Stimulated activated CD8-positive, alpha-beta memory T cell treated with anti-CD3 and anti-CD28 coated beads, Interleukin-15, amount 100 ng/mL, for 1 hour (primary cell): ENCODE measurements around the gene TMEM95.

Source experiments
- DNase-seq: peaks from one replicate; pipeline ENCODE4 v3.0.0-alpha.2; 2020; ENCODE audit warnings: low read depth

Gene TMEM95

DNA sequence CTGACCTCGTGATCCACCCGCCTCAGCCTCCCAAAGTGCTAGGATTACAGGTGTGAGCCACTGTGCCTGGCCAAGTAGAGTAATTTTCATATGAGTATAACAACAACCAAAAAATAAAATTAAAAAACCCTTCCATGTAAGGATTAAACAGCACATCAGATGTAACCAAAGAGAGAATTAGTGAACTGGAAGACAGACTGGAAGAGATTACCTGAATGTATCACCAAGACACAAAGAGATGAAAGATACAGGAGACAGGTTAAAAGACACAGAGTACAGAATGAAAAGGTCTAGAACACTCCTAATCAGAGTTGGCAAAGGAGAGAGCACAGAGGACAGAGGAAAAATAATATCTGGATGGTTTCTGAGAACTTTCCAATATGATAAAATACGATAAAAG, 24.2 kb downstream of the TMEM95 start:
- no peak for DNase-seq

DNA sequence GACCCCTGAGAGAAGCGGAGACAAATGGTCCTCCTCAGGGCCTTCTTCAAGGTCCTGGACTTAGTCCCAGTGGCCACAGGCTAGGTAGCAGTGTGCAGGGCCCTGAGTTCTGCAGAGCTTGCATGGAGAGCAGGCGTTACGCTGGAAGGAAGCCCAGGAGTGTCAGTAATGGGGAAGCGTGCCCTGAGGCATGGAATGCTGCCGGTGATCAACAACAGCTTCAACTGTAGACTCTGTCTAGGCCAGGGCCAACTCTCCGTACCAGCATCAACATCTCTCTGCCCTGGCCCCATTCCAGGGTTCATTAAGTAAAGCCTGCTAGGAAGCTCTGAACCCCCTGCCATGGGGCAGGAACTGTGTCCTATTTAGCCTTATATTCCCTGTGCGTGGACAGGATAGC, 25.4 kb downstream of the TMEM95 start:
- DNase-seq, result no peak

DNA sequence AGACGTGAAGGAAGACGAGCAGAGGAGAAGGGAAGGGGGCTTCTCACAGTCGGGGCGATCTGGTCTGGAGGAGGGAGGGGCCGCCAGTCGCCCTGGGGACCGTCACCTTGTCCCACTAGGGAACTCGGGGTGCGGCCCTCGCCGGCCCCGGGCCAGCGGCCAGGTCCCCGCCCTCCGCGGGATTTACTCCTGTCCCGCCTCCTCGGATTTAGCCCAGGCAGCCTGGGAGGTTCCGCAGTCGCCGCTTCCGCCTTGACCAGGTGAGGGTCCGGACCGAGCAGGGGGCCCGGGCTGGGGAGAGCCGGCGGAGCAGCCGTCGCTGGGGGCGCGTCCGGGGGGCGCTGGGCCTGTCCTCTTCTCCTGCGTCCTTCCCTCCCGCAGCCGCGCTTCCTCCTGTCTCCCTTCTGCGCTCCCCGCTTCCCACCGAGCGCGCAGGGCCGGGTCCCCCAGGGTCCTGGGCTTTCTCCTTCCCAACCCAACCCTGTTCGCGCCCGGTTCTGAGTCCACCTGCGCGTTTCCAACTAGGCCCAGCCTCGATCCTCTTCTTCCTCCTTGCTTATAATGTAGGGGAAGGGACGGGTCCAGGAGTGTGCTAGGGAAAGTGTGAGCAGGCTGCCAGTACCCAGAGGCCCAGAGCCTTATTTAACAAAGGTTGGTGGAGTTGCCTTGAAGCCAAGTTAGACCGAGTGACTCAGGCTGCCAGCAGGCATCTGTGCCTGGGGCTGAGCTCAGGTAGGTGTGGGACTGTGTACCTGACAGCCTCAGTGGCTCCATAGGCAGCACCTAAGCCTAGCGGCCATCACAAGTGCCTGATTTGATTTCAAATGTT, 26.1 kb downstream of the TMEM95 start, which contains the start of gene TNK1:
Gene TNK1, plus strand, starts transcription at position 235 of the 829 bp plus-strand sequence. CDS start 1,838 bp downstream, outside the sequence.
- no peak for DNase-seq

DNA sequence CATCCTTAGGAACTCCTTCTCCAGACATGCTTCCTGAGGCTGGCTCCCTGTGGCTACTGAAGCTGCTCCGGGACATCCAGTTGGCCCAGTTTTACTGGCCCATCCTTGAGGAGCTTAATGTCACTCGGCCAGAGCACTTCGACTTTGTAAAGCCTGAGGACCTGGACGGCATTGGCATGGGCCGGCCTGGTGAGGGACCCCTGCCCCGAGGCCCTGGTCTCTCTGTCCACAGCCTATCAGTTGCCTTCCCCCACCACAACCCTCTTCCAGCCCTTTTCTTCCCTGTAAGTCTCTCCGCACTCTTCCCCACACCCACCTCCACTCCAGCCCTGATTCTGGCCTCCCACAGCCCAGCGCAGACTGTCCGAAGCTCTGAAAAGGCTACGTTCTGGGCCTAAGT, 27.9 kb downstream of the TMEM95 start:
- no peak for DNase-seq

DNA sequence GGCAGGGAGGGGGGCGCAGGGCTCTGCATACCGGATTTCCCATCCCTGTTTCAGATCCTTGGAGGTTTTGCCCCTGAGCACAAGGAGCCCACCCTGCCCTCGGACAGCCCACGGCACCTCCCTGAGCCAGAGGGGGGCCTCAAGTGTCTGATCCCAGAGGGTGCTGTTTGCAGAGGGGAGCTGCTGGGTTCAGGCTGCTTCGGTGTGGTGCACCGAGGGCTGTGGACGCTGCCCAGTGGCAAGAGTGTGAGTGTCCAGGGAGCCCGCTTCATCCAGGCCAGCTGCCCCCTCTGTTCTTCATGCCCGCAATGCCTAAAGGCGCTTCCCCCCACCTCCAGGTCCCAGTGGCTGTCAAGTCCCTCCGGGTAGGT, 28.4 kb downstream of the TMEM95 start:
- no peak for DNase-seq

DNA sequence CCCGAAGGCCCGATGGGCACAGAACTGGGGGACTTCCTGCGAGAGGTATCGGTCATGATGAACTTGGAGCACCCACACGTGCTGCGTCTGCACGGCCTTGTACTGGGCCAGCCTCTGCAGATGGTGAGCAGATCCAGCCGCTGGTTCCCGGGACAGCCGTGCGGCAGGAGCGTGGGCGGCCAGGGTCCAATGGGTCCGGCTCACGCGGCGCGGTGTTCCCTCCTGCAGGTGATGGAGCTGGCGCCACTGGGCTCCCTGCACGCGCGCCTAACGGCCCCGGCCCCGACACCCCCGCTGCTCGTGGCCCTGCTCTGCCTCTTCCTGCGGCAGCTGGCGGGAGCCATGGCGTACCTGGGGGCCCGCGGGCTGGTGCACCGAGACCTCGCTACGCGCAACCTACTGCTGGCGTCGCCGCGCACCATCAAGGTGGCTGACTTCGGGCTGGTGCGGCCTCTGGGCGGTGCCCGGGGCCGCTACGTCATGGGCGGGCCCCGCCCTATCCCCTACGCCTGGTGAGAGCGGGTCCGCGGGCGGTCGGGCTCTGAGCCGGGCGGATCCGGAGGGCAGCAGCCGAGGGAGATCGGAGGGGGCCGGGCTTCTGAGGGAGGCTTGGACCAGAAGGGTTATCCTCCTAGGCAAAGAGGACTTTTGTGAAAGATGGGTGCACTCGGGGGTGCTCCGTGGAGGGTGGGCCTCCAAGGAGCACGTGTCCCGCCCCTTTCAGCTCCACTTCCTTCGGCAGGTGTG, 29.0 kb downstream of the TMEM95 start:
- DNase-seq, result peak; percentile 48

DNA sequence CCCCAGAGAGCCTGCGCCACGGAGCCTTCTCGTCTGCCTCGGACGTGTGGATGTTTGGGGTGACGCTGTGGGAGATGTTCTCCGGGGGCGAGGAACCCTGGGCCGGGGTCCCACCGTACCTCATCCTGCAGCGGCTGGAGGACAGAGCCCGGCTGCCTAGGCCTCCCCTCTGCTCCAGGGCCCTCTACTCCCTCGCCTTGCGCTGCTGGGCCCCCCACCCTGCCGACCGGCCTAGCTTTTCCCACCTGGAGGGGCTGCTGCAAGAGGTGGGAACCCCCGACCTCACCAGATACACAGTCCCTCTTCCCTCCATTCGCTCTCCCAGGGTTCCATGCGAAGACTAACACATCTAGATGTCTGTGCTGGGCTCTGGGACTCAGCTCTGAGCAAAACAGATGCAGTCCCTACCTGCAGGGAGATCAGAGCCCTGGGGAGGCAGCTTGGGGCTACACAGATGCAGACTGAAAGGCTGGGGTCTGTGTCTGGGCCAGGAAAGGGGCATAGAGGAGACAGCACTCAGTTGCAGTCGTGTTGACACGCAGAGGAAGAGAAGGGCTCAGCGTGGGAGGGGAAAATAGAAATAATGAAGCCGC, 29.6 kb downstream of the TMEM95 start:
- no peak for DNase-seq

DNA sequence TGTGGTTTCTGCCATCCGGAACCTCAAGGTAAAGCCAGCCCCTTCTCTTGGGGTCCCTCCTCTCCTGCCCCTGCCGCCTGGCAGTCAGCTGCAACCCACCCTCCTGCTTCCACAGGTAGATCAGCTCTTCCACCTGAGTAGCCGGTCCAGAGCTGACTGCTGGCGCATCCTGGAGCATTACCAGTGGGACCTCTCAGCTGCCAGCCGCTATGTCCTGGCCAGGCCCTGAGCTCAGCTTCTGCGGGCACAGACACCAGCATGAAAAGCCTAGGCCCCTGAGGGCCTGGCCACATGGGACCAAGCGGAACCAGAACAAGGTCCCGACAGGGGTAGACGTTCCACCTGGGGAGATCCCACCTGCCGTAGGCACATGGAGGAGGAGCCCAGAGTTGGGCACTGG, 33.9 kb downstream of the TMEM95 start:
- no peak for DNase-seq

DNA sequence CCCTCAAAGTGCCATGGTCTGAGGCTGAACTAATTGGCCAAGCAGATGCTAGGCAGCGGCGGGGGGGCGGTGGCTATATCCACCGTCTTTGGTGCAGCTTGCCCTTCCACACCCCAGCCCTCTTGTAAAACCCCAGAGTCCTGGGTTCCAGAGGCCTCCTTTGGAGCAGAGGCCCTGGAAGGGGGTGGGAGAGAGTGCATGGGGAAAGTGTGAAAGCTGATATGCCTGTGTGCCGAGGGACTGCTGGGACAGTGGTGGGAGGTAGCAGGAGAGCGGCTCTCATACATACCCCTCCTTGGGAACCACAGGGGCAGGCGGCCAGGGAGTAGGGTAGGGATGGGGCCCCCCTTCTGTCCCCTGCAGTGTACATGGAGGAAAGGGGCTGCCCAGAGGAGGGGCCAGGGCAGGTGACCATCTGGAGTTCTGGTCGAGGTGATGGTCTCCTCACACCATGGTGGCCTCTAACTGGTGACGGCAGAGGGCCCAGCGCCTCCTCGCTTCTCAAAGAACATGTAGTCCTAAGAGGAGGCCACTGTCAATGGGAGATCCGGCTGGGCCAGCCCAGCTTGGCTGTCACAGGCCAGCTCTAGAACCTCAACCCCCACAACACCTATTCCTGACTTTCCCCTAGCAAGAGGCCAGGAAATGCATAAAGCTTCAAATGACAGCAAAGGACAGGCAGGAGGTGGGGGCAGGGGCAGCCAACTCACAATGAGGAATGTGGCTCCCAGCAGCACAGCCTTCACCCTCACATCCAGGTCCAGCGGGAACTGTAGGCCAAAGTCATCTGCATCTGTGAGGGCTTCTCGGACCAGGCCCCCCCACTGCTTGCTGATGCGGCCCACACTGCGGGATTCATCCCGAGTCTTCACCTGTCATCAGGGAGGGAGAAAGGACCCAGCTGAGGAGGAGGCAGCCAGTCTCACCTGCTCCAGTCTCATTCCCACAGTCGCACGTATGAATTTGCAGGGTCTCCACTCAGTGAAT, 35.3 kb downstream of the TMEM95 start:
- no peak for DNase-seq

DNA sequence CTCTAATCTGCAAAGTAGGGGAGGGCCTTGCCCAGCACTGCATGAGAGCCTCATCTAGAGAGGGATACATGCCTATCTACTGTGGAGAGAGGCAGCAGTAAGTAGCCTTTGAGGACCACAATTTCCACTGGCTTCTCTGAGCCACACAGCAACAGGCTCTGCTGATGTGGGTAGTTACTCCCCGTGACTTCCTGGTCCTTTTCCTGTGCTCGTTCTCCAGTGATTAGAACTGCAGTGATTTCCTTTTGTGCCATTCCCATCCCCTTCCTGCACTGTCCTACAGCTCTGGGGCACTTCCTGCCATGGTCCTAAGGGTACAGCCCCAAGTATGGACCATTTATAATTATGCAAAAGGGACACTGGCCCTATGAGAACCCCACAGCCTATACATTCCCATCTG, 36.4 kb downstream of the TMEM95 start:
- no peak for DNase-seq

DNA sequence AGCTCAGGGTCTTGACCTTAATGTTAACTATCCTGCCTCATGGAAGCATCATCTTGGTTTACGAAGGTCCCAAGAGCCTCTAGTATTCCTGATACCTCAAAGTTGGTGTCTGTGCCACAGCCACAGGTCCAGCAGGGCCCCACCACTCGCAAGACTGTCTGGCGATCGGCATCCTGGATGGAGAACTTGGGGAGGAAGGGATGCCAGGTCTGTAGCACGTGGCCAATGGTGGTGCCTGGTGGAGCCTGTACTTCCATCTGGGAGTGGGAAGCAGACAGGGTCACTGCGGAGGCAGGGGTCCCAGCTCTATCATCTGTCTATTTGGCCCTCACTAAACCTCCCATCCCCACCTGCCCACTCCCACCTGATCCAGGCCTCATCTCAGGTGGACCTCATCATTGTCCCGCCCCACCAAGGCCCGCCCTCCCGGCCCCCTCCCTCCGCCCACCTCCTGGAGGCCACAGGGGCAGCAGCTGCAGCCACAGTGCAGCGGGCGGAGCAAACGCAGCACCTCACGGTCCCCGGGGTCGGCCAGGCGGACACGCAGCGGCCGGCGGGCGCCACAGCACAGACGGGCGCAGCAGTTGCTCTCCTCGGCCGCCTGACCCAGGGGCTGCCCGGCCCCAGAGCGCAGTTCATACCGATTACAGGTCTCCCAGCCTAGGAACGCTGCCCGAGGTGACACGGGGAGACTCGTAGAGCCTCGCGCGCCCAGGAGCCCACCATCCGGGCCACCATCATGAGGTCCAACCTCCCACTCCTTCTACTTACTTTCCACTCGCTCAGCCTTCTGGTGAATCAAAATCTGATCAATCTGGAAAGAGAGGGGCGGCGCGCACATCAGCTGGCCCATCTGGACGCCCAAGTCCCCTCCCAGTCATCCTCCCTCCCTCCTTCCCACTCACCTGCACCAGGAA, 38.0 kb downstream of the TMEM95 start:
- DNase-seq, result no peak

DNA sequence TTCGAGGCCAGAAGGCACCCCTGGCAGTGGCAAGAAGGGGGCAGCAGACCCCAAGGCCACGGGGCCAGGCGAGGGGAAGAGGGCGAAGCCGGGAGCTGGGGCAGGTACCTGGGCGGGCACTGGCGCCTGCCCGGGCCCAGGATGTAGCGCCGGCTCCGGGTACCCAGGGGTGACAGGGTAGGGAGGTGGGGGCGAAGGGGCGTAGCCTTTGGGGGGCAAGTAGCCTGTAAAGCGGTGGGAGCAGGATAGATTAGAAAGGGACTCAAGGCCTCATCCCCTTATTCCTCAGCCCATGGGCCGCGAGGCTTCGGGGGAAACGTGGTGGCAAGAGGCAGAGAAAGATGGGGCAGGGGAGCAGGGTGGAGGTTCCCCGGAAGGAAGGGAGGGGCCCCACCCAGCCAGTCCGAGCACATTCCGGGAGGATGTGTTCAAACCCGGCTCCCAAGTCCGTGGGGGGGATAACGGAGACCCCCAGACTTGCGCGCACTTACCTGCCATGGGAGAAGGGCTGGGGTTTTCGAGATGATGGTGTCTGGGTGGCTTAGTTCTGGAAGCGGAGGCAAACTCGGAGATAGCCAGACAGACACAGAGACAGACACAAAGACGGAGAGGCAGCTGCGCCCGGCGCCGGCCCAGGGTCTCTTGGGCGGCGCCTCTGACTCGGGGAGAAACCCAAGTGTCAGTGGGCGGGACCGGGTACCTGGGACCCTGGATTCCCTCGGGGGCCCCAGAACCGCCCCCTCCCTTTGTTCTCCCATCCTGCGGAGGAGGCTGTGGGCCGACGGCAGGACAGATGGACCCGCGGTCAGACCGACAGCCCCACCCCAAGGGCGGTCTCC, 38.9 kb downstream of the TMEM95 start:
- DNase-seq, result peak; percentile 30

DNA sequence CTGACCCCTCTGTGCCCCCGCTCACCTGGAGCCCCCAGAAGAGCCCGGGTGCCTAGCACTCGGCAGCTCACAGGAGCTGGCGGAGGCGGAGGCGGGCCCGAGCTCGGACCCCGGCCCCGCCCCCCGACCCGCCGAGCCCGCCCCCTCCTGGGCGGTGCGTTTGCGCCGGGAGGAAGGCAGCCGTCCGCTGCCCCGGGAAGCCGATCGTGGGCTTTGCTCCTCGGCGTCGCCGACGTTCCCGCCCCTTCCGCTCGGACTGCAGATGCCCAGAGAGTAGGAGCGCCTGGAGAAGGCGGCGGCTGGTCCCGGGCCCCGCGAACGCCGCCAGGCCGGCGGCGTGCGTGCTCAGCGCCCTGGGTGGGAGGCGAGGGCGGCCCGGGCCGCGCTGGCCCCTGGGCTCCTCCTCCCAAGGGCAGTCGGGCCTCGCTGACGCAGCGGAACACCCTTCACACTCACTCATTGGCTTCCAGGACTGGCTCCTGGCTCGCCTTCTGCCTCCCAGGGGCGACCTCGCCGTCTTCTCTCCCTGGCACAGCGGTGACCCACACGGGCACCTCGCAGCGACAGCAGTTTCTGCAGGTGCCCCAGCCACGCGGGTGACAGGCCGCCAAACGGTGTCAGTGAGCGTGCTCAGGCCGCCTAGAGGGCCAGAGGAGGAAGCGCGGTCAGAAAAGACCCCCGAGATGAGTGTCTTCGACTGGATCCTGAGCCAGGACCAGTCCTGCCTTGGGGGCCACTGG, 39.7 kb downstream of the TMEM95 start, which contains the start of gene PLSCR3:
Gene PLSCR3, minus strand, starts transcription at position 74 of the 740 bp plus-strand sequence. CDS start 415 bp downstream, outside the sequence.
- DNase-seq, result peak; percentile 65

DNA sequence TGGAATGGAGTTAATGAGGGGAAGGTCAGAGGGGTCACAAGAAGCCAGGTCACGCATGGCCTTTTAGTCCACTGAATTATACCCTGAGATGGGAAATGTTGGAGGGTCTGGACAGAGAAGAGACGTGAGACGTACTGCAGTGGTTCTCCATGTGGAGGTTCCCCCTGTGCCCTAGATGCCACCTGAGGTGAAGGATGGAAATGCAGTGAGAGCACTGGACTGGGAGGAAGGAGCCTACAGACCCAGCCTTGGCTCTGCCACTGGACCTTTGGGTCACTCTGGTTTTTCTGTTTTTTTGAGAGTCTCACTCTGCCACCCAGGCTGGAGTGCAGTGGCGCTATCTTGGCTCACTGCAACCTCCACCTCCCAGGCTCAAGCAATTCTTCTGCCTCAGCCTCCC, 41.2 kb downstream of the TMEM95 start:
- no peak for DNase-seq

DNA sequence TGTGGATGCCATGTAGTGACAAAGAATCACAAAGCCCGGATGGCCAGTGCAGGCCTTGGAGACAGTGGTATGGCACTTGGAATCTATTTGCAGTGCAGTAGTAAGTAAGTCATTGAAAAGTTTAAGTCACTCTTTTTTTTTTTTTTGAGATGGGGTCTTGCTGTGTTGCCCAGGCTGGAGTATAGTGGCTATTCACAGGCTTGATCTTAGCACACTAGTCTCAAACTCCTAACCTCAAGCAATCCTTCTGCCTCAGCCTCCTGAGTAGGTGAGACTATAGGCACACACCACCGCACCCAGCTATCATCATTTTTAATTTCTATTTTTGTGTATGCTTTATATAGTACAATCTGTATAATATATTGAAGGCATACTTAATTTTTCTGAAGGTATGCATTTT, 43.7 kb downstream of the TMEM95 start:
- no peak for DNase-seq

DNA sequence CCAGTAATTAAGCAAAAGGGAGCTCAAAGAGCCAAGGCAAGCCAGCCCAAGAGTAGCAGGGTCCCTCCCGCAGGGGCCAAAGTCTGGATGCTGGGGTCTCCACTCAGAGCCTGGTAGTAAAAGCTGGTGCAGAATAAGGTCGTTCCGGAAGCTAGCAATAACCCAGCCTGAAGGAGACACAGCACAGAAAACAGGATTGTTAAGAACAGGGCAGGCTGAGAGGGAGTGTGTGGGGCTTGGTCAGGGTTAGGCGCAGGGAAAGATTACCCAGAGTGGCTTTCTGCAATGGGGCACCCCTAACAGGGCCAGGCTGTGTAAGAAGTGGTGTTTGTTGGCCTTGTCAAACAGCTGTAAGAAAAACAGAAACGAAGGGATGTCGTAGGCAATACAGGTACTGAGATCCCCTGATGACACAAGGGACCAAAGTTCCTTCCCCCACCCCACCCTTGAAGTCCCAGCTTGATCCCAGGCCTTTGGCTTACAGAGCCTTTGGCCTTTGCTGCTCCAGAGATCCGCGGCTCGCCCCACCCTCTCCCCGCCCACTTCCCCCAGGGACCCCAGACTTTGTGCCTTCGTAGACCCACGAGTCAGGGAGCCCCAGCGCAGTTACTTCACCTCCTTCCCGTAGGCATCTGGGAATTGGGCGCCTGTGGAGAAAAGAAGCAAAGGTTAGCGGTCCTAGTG, 48.2 kb downstream of the TMEM95 start:
- DNase-seq, result no peak

DNA sequence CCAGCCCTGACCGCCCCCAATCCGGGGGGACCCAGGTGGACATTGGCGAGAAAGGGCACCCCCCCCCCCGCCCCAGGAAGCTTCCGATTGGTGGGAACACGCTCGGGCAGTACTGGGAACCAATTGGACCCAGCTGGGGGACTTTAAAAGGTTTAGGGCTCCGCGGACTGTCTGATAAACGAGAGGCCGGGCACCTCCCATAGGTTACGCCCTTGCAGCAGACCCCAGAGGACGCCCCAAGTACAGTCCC, 48.7 kb downstream of the TMEM95 start:
- DNase-seq, result no peak

DNA sequence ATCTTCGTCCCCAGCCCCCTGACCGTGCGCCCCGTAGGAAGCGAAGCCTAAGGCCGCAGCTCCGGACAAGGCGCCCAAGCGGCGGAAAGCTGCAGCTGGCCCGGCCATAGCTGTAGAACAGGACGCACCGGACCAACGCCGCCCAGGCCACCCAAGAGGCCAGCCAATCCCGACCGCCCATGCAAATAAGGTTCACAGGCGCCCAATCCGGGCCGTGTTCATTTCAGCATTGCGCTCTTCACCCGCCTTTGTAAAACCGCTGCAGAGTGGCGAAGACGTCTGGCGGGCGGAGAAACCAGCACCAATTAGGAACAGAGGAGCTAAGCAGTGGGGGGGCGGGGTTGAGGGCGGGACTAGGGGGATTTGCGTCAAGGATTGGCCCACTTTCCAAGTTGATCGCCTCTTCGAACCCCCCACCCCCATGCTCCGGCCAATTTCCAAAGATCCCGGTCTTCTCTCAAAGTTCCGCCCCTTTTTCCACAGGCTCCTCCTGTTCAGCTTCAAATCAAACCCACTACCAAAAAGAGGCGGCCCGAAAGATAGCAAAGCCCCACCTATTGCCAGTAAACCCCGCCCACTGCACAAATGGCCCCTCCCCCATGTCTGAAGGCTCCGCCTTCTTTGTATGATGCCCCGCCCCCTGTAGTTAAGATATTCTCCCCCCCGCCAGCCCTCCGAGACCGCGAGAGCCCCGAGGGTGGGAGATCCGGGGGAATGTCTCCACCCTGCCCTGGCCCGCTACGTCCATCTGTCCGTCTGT, 49.2 kb downstream of the TMEM95 start, which contains the start of gene TMEM256:
Gene TMEM256, minus strand, starts transcription at position 121 of the 760 bp plus-strand sequence. Its CDS starts 13 bp downstream, at position 108.
- DNase-seq, result peak; percentile 89
